ENCODE results near the gene TMEM229B.

- TF ChIP-seq CTCF (IDR thresholded peaks at IDR 0.05) (no peak), POLR2AphosphoS5 (IDR thresholded peaks at IDR 0.05; ENCODE audit: insufficient read depth in 1 of 2, low read depth in 1 of 2) (no peak)
Measured at GRCh38 chr14:67441672-67442071, 46.8 kb downstream of the TMEM229B start.

Measured in vagina (tissue), 2 donors.